ENCODE data around the gene CRIP3. TPM values are rescaled to one million over a fixed set of nuclear protein-coding genes. Genes with fewer than 3 reads are reported as not detected.

The CRIP3 gene
- total and polyA plus RNA-seq, 2 of the 13 experiments (the other 11 are each of a cell fraction or from before 2014, with no cell fraction given), result 6.3 to 9.3 TPM

DNA sequence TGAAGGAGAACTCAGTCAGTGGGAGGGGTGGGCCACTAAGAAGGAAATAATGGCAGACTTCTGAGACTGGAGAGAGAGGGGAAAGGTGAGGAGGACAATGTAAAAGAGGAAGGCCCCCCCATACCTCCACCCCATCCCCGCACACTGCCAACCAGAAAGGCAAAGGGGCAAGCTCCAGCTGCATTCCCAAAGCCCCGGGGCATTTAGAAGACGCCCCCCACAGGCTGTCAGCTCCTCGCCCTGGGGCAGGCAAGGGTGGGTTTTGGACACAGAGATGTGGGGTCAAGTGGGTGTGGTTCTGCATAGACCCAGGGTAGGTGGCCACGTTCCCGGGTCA is 31.4 kb downstream of the CRIP3 start (continued):
- no peak for TF ChIP-seq ZNF121 (CRISPR knock-in tag; IDR thresholded peaks at IDR 0.05)
- no peak for TF ChIP-seq TCF12 (IDR thresholded peaks at IDR 0.05)
- TF ChIP-seq TCF12 (CRISPR knock-in tag; IDR thresholded peaks at IDR 0.05), result peak; percentile 85; the same call in 1 of the 2 replicates
- TF ChIP-seq, protein P1, sequence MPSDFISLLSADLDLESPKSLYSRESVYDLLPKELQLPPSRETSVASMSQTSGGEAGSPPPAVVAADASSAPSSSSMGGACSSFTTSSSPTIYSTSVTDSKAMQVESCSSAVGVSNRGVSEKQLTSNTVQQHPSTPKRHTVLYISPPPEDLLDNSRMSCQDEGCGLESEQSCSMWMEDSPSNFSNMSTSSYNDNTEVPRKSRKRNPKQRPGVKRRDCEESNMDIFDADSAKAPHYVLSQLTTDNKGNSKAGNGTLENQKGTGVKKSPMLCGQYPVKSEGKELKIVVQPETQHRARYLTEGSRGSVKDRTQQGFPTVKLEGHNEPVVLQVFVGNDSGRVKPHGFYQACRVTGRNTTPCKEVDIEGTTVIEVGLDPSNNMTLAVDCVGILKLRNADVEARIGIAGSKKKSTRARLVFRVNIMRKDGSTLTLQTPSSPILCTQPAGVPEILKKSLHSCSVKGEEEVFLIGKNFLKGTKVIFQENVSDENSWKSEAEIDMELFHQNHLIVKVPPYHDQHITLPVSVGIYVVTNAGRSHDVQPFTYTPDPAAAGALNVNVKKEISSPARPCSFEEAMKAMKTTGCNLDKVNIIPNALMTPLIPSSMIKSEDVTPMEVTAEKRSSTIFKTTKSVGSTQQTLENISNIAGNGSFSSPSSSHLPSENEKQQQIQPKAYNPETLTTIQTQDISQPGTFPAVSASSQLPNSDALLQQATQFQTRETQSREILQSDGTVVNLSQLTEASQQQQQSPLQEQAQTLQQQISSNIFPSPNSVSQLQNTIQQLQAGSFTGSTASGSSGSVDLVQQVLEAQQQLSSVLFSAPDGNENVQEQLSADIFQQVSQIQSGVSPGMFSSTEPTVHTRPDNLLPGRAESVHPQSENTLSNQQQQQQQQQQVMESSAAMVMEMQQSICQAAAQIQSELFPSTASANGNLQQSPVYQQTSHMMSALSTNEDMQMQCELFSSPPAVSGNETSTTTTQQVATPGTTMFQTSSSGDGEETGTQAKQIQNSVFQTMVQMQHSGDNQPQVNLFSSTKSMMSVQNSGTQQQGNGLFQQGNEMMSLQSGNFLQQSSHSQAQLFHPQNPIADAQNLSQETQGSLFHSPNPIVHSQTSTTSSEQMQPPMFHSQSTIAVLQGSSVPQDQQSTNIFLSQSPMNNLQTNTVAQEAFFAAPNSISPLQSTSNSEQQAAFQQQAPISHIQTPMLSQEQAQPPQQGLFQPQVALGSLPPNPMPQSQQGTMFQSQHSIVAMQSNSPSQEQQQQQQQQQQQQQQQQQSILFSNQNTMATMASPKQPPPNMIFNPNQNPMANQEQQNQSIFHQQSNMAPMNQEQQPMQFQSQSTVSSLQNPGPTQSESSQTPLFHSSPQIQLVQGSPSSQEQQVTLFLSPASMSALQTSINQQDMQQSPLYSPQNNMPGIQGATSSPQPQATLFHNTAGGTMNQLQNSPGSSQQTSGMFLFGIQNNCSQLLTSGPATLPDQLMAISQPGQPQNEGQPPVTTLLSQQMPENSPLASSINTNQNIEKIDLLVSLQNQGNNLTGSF (CRISPR knock-in tag; IDR thresholded peaks at IDR 0.05), result peak; percentile 48; the same call in 1 of the 2 replicates
- TF ChIP-seq DPF2 (CRISPR knock-in tag; IDR thresholded peaks at IDR 0.05; ENCODE audit: borderline replicate concordance, low read depth), result no peak
- TF ChIP-seq IRF2 (CRISPR knock-in tag; IDR thresholded peaks at IDR 0.05), result no peak
- TF ChIP-seq ATAD3A (CRISPR knock-in tag; IDR thresholded peaks at IDR 0.05), result no peak
- 0 out of 2 replicates have a peak, but pooled peaks have one; percentile 66 for TF ChIP-seq RFXAP (CRISPR knock-in tag; IDR thresholded peaks at IDR 0.05; ENCODE audit: borderline replicate concordance)
- no peak for TF ChIP-seq HMG20B (CRISPR knock-in tag; conservative IDR thresholded peaks at IDR 0.05)
- TF ChIP-seq MTF2 (CRISPR knock-in tag; IDR thresholded peaks at IDR 0.05; ENCODE audit: borderline replicate concordance), result no peak
- no peak for TF ChIP-seq ERF (CRISPR knock-in tag; IDR thresholded peaks at IDR 0.05)
- TF ChIP-seq, protein P2, sequence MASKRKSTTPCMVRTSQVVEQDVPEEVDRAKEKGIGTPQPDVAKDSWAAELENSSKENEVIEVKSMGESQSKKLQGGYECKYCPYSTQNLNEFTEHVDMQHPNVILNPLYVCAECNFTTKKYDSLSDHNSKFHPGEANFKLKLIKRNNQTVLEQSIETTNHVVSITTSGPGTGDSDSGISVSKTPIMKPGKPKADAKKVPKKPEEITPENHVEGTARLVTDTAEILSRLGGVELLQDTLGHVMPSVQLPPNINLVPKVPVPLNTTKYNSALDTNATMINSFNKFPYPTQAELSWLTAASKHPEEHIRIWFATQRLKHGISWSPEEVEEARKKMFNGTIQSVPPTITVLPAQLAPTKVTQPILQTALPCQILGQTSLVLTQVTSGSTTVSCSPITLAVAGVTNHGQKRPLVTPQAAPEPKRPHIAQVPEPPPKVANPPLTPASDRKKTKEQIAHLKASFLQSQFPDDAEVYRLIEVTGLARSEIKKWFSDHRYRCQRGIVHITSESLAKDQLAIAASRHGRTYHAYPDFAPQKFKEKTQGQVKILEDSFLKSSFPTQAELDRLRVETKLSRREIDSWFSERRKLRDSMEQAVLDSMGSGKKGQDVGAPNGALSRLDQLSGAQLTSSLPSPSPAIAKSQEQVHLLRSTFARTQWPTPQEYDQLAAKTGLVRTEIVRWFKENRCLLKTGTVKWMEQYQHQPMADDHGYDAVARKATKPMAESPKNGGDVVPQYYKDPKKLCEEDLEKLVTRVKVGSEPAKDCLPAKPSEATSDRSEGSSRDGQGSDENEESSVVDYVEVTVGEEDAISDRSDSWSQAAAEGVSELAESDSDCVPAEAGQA (IDR thresholded peaks at IDR 0.05; ENCODE audit: low read depth), result 0 out of 2 replicates have a peak, but pooled peaks have one; percentile 11
- TF ChIP-seq, protein P2 (CRISPR knock-in tag; IDR thresholded peaks at IDR 0.05; ENCODE audit: borderline replicate concordance), result no peak
- TF ChIP-seq HOXA5 (CRISPR knock-in tag; IDR thresholded peaks at IDR 0.05), result peak; percentile 54; the same call in 1 of the 2 replicates
- TF ChIP-seq ZNF75D (CRISPR knock-in tag; IDR thresholded peaks at IDR 0.05; ENCODE audit: borderline replicate concordance), result no peak
- no peak for TF ChIP-seq RORA (CRISPR knock-in tag; IDR thresholded peaks at IDR 0.05)
